RWPE1 (cell line): ENCODE measurements around the gene ABHD16A.

Experiments used
- CTCF ChIA-PET: fragments of 350-600 bp; sonication (Branson Sonifier 250); formaldehyde crosslinking; extraction: SDS; loops from one replicate; lab custom pipeline; 2021; lab: Yijun Ruan, JAX
- POLR2A ChIA-PET: fragments of 400-600 bp; formaldehyde crosslinking; extraction: SDS; loops from one replicate; lab custom pipeline; 2020; ENCODE audit warnings: antibody characterized with exemption; ENCODE audit not compliant: low non-redundant PET; lab: Yijun Ruan, JAX
- DNase-seq: peaks from one replicate; pipeline ENCODE4 v3.0.0; 2012; ENCODE audit warnings: low spot score
- H3K27ac ChIP-seq: fragments of 450-650 bp; 2 replicates; pipeline ENCODE4 v1.5.1; 2017
- TF ChIP-seq, protein P1 (sequence below): fragments of 450-650 bp; conservative IDR thresholded peaks from 2 replicates; pipeline ENCODE4 v1.5.1; 2017; ENCODE audit warnings: low read depth, mild to moderate bottlenecking

The ABHD16A gene

DNA sequence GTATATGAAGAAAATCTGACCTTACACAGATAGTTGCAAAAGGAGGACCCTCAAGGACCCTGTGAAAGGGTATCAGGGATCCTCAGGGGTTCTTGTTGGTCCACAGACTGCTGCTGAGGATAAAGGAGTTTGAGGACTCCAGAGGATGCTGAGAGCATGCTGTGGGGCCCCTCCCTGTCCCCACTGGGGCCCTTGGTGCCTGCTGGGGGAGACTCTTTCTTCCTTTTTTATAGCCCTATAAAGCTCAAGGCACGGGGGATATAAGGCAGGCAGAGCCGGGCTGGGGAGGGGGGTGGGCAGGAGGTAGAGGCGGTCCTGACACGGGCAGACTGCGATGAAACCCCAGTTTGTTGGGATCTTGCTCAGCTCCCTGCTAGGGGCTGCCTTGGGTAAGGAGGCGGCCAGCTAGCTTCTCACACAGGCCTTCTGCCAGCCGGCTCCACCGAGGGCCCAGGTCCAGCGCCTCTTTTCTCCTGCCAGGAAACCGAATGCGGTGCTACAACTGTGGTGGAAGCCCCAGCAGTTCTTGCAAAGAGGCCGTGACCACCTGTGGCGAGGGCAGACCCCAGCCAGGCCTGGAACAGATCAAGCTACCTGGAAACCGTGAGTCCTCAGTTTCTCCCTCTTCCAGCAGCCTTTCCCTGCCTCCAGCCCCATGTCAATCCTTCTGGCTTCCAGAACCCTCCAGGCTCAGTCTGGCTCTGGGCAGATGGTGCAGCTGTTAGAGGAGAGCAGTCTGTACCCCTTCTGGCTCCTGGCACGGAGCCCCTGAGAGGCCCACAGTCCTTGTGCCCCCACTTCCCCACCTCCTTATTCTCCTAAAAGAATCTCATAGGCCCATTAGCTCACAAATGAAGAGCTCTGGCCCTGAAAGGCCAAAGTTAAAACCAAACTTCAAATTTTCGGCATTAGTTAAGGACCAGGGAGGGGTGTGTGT is 12.2 kb upstream of the ABHD16A start, which contains the start of gene LY6G6D:
Gene LY6G6D, plus strand, starts transcription at position 327 of the 937 bp plus-strand sequence. Its CDS starts 8 bp downstream, at position 335.
- TF ChIP-seq, protein P1, sequence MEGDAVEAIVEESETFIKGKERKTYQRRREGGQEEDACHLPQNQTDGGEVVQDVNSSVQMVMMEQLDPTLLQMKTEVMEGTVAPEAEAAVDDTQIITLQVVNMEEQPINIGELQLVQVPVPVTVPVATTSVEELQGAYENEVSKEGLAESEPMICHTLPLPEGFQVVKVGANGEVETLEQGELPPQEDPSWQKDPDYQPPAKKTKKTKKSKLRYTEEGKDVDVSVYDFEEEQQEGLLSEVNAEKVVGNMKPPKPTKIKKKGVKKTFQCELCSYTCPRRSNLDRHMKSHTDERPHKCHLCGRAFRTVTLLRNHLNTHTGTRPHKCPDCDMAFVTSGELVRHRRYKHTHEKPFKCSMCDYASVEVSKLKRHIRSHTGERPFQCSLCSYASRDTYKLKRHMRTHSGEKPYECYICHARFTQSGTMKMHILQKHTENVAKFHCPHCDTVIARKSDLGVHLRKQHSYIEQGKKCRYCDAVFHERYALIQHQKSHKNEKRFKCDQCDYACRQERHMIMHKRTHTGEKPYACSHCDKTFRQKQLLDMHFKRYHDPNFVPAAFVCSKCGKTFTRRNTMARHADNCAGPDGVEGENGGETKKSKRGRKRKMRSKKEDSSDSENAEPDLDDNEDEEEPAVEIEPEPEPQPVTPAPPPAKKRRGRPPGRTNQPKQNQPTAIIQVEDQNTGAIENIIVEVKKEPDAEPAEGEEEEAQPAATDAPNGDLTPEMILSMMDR, result no peak
- peak within 1 kb of the TSS; percentile 12; the same call in 1 of the 2 replicates for H3K27ac ChIP-seq
- no peak for DNase-seq
- CTCF ChIA-PET, result interaction anchor here (1.2 kb wide), 1 partner anchor 14 kb away, joined by 8 read pairs; the partner anchor contains the start of gene DDAH2
- POLR2A ChIA-PET, result interaction anchor here (0.6 kb wide), 1 partner anchor 20 kb away, joined by 6 read pairs; no protein-coding TSS in a partner anchor

DNA sequence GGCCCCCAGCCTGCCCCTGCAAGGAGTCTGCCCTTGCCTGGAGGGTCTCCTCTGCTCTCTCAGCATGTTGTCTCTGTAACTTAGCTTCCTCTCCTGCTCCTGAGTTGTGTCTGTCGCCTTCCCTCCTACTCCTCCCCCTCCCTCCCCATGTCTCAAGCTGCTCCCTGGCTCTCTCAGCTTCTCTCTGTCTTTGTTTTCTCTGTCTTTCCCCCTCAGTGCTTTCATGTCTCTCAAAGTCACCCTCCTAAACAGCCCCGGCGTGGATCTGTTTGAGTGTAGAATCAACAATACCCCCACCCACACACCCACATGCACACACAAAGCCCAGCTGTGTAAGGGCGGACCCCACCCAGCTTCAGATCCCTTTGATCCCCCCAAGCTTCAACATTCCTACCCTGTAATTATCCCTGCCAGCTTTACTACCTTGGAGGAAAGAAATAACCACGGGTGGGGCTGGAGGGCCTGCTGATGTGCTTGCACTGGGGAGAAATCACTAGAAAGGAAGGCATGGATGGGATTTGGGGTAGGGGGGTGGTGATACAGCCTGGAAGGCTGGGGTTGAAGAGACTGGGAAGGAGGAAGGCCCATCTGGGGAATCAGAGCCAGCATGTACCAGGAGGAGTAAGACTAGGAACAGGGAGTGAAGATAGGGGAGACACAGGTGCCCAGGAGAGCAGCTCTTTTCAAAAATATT is 11.0 kb upstream of the ABHD16A start:
- CTCF ChIA-PET, result interaction anchor here (0.6 kb wide), 1 partner anchor 83 kb away, joined by 3 read pairs; no protein-coding TSS in a partner anchor

DNA sequence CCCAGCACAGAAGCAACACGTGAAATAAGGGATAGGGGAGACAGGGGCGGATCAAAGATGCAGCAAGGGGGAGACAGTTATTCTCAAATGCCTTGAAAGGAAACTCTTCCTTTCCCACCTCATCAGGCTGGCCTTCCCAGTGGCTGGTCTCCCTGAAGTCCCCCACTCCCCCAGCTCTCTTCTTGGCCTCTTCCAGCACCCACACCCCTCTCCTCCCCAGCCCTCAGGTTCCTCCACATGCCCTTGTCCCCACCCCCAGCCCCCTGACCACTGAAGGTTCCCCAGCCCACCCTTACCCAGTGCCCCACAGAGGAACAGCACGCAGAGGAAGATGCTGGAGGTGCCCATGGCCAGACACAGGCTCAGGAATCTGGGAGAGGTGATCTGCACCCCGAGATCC is 10.3 kb upstream of the ABHD16A start:
- no peak overlapping the region for H3K27ac ChIP-seq
- ChIA-PET CTCF (no interaction called here), POLR2A (interaction anchor here (0.6 kb wide), 1 partner anchor 32 kb away, joined by 3 read pairs; no protein-coding TSS in a partner anchor)
- TF ChIP-seq, protein P1, result no peak
- no peak for DNase-seq

More for the DNA sequence above, 11.0 kb upstream of the ABHD16A start:
- TF ChIP-seq, protein P1, result no peak
- no peak overlapping the region for H3K27ac ChIP-seq
- POLR2A ChIA-PET, result no interaction called here
- no peak for DNase-seq

DNA sequence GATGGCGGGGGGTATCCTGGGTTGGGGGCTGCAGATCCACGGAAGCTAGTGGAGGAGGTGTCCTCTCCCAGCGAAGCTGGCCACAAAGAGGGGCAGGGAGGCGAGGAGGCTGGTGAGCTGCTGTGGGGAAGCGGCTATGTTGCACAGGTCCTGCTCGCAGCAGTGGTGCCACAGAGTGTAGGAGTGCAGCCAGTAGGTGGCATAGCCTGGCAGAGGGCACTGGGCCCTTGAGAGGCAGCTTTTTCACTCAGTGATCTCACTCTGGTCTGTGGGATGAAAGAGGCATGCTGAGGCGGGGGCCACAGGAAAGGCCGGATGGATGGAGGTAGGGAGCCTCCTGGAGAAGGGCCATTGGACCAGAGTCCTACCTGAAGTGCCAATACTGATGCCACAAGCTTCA is 9.2 kb upstream of the ABHD16A start:
- DNase-seq, result no peak
- POLR2A ChIA-PET, result interaction anchor here (0.6 kb wide), 1 partner anchor 60 kb away, joined by 4 read pairs; no protein-coding TSS in a partner anchor
- CTCF ChIA-PET, result interaction anchor here (0.6 to 1.7 kb wide), 3 partner anchors 10 to 96 kb away, joined by 3 to 5 read pairs (median 3); no protein-coding TSS in a partner anchor
- peak overlapping the region; percentile 84 for H3K27ac ChIP-seq
- TF ChIP-seq, protein P1, result no peak

DNA sequence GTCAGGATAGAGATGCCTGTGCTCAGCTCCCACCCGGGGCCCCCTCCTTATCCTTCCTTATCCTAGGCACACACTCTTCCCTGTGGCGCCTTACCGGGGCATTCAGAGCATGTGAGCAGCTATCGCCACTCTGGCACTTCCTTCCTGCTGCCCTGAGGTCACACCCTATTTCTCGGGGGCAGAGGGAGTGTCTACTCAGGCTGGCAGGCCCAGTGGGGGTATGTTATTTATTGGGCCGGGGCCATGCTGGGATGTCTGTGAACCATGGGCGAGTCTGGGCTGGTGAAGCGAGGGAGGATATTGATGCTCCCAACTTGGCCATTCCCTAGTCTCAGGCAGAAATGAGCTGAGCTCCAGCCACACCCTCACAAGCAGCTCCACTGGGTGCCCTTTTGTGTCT is 8.1 kb upstream of the ABHD16A start:
- TF ChIP-seq, protein P1, result no peak

More for the DNA sequence above, 8.1 kb upstream of the ABHD16A start:
- DNase-seq, result peak; percentile 65
- H3K27ac ChIP-seq, result peak overlapping the region; percentile 84
- POLR2A ChIA-PET, result interaction anchor here (1.1 kb wide), 1 partner anchor 18 kb away, joined by 7 read pairs; the partner anchor contains the start of gene DDAH2
- CTCF ChIA-PET, result interaction anchor here (1.7 kb wide), 1 partner anchor 19 kb away, joined by 5 read pairs; no protein-coding TSS in a partner anchor
